ENCODE data around the gene KAT7.

KAT7 gene

DNA sequence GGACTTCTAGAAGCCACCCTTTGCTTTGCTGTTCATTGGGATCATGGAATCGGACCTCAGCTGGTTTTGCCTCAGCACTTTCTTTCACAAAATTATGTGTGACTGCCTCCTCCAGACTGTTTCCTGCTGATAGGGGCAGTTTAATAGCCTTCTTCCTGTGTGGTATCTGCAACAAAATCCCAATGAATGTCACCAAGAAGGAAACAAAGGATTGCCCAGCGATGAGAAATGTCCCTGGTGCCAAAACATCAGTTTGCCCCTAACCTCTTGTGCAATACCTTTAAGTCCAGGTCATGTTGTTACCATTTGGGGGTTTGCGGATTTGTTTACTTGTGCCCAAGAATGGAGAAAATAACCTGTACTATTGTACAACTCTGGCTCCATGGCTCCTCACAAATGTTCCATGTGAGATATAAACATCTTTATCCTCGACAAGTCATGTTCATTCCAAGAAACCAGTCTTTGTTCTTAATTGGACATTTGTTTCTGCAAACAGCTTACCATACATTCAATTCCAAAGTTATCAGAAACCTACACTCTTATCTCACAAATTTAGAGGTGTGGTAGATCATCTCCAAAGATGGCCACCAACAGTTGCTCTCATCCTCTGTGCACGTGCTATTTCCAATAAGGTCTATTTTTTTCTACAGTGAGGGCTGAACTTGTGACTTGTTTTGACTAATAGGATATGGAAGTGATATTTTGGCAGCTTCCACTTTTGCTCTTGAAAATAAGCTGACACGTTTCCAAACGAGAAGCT lies 44.5 kb downstream of the KAT7 start:
- FAIRE-seq, result no peak
- TF ChIP-seq, protein P1, sequence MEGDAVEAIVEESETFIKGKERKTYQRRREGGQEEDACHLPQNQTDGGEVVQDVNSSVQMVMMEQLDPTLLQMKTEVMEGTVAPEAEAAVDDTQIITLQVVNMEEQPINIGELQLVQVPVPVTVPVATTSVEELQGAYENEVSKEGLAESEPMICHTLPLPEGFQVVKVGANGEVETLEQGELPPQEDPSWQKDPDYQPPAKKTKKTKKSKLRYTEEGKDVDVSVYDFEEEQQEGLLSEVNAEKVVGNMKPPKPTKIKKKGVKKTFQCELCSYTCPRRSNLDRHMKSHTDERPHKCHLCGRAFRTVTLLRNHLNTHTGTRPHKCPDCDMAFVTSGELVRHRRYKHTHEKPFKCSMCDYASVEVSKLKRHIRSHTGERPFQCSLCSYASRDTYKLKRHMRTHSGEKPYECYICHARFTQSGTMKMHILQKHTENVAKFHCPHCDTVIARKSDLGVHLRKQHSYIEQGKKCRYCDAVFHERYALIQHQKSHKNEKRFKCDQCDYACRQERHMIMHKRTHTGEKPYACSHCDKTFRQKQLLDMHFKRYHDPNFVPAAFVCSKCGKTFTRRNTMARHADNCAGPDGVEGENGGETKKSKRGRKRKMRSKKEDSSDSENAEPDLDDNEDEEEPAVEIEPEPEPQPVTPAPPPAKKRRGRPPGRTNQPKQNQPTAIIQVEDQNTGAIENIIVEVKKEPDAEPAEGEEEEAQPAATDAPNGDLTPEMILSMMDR (IDR thresholded peaks at IDR 0.05; ENCODE audit: insufficient read depth, missing control alignments), result no peak
- DNase-seq (ENCODE audit: insufficient read length, low spot score), result no peak

DNA sequence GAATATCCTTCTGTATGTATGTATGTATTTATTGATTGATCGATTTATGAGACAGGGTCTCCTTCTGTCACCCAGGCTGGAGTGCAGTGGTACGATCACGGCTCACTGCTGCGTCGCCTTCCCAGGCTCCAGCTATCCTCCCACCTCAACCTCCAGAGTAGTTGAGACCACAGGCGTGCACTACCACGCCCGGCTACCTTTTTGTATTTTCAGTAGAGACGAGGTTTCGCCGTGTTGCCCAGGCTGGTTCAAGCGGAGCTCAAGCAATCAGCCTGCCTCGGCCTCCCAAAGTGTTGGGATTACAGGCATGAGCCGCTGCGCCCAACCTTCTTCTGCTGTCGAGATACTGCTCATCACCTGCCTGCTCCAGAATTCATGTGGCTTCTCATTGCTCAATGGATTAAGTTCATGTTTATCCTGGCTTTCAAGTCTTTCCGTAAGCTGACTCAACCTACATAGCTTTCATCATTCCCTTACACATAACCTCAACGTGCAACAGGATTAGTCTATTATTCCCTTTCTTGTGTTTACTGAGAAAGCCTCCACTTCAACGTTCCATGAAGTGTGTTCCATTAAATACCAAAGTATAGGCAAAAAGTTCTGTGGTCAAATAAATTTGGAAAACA lies 45.8 kb downstream of the KAT7 start:
- FAIRE-seq (no peak), DNase-seq (ENCODE audit: insufficient read length, low spot score) (no peak)
- TF ChIP-seq, protein P1 (IDR thresholded peaks at IDR 0.05; ENCODE audit: insufficient read depth, missing control alignments), result no peak

DNA sequence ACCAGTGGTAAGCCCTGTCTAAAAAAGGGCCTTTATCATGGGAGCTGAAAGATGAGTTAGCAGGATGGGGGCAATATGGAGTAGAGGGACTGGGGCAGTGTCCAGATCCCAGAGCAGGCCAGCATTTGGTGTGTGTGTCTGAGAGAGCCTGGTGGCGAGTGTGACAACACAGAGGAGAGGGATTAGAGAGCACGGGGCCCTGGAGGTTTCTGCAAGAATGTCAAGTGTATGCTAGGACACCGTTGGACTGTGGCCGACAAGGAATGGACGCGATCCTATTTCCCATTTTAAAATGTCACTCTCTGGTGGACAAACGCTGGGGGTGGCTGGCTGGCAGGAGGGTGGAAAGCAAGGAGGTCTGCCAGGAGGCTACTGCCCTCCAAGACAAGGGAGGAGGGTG lies 47.0 kb downstream of the KAT7 start:
- TF ChIP-seq, protein P1 (IDR thresholded peaks at IDR 0.05; ENCODE audit: insufficient read depth, missing control alignments), result no peak
- DNase-seq (ENCODE audit: insufficient read length, low spot score) (no peak), FAIRE-seq (no peak)

DNA sequence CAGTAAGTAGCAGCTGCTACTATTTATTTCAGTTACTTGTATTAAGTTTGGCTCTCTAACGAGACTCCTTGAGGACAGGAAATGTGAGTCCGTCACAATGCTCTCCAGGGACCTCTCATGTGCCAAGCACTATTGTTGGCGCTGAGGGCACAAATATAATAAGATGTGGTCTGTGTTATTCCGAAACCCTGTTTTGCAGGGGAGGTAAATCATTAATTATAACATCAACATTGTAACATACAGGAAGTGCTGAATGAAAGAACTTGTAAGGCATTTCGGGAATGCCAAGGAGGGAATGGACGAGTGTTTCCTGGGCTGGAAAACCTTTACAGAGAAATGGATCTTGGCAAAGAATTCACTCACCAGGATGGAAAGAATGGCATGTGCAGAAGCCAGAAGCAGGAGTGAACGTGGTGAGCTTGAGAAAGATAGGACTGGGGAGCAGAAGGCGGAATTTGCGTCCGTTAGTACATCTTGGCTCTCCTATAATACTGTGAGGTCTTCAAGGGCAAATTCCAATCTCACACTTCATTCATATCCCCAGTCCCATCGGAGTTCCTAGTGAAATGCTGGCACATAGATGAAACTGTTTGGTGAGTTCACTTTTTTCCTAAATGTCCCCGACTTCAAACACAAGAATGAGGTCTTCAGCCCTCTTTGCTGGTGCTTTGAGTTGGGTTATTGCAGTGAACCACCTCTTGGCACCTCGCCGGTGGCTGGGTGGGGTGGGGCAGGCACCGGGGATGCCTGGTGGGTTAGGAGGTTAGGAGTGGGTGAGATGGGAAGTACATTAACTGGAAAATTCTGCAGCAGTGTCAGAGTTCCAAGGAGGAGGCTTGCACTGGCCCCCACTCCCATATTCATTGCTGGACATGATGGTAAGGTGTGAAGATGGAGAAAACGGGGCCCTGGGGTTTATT lies 47.9 kb downstream of the KAT7 start:
- TF ChIP-seq, protein P1 (IDR thresholded peaks at IDR 0.05; ENCODE audit: insufficient read depth, missing control alignments), result no peak
- FAIRE-seq (no peak), DNase-seq (ENCODE audit: insufficient read length, low spot score) (no peak)

DNA sequence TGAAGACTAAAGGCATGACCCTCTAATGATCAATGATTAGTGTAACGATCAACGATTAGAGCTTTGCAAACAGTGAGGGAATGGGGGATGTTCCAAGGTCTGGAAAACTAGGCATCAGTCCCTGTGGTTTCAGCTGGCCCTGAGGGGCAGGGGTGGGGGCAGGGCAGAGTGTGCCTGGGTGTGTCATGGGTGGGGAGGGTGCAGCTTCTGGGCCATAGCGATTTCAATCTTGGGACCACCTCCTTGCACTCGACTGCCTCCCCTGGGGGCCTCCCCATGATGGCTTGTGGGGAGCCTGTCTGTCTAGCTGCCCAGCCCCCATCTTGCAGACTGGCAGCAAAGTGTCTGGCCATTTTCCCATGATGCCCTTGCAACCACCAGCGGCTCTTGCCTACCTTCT lies 51.0 kb downstream of the KAT7 start:
- TF ChIP-seq, protein P1 (IDR thresholded peaks at IDR 0.05; ENCODE audit: insufficient read depth, missing control alignments), result no peak
- FAIRE-seq, result no peak
- DNase-seq (ENCODE audit: insufficient read length, low spot score), result no peak

DNA sequence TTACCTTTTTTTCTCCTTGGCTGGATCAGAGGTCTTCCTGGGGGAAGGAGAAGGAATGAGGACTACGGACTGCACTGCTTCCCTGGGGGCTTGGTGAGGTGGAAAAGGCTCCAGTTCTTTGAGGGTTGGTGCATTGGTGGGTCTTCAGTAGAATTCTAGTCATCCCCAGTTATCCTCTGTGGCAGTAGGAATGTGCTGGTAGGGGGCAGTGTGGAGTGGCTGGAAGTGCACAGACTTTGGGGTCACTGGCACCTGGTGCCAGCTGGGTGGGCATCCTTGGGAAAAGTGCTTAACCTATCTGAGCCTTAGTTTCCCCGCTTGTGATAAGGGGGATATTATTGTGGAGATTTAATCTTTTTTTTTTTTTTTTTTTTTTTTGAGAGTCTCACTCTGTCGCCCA lies 53.1 kb downstream of the KAT7 start:
- TF ChIP-seq, protein P1 (IDR thresholded peaks at IDR 0.05; ENCODE audit: insufficient read depth, missing control alignments), result peak; percentile 28
- no peak for DNase-seq (ENCODE audit: insufficient read length, low spot score)

More for the DNA sequence above, 53.1 kb downstream of the KAT7 start:
- FAIRE-seq, result no peak

All from D721Med (cell line).